ENCODE data around the gene LYPD6B. TPM values are rescaled to one million over a fixed set of nuclear protein-coding genes. Genes with fewer than 3 reads are reported as not detected.

LYPD6B gene
- total RNA-seq, 4 donors from 2014 or later = 0.49 to 0.54 TPM; not detected in 2

GRCh38 chr2:149100739-149101699 is 62.5 kb downstream of the LYPD6B start:
- H3K36me3 ChIP-seq = no peaks in the 10 kb centered on the region
- H3K4me3 ChIP-seq = no peak overlapping the region
- H3K27me3 ChIP-seq = no peaks in the 10 kb centered on the region
- no peak overlapping the region for H3K27ac ChIP-seq
- WGBS, 2 donors (ENCODE audit: low coverage in 1 of 2) = 61 to 81% methylated on average over 6 of the region's 12 CpGs
- TF ChIP-seq CTCF (IDR thresholded peaks at IDR 0.05) (no peak), EP300 (IDR thresholded peaks at IDR 0.05) (no peak), POLR2AphosphoS5 (IDR thresholded peaks at IDR 0.05) (no peak), POLR2A (IDR thresholded peaks at IDR 0.05) (no peak)
- H3K4me1 ChIP-seq = no peaks in the 10 kb centered on the region
- no peak for ATAC-seq
- H3K9me3 ChIP-seq = peaks cover 0 to 8% (median 0%) of the 10 kb centered on the region in 3 donors

DNA sequence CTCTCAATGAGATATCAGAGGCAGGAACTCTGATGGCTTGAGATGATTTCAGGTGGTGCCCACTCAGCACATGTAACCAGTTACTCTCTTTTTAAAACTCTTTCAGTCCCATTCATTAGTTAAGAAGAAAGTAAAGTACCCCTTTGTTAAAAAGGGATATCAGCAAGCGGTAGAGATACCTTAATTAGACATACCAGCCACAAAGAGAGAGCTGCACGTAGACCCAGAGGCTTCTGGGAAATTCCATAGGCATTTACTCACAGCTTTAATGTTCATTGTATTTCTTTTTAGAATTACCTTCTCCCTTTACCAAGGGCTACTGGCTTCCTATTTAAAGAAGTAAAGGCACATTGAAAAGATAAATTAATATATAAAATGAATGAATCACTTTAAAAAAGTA is 63.3 kb downstream of the LYPD6B start:
- no peak for TF ChIP-seq CTCF (IDR thresholded peaks at IDR 0.05)
- TF ChIP-seq POLR2AphosphoS5 (IDR thresholded peaks at IDR 0.05) = no peak
- TF ChIP-seq EP300 (IDR thresholded peaks at IDR 0.05) = no peak
- no peak for TF ChIP-seq POLR2A (IDR thresholded peaks at IDR 0.05)
- no peak for ATAC-seq

DNA sequence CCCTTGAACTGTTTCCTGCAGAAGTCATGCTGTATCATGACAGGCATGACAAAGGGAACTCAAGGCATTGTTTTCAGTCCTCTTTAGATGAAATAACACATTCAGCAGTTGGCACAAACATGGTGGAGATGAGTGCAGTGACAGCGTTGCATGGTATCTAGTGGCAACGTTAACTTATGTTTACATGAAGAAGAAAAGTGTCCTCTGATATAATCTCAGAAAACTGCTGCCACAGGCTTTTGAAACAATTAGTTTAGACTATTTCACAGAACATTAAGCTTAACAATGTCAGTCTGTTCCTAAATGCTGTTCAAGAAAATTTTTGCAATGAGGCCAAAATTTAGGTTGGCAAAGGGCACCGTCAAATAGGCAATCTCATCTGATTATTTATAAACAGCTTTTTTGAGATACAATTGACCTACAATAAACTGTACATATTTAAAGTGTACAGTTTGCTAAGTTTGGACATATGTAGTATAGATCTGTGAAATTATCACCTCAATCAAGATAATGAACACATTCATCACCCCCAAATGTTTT is 64.7 kb downstream of the LYPD6B start:
- Histone ChIP-seq H3K36me3 (no peaks in the 10 kb centered on the region), H3K27me3 (no peaks in the 10 kb centered on the region), H3K4me1 (no peaks in the 10 kb centered on the region), H3K9me3 (peaks cover 0 to 8% (median 0%) of the 10 kb centered on the region in 3 donors), H3K27ac (no peak overlapping the region), H3K4me3 (no peak overlapping the region)
- WGBS, 2 donors (ENCODE audit: low coverage in 1 of 2) = 27 to 39% methylated on average over 3 of the region's 3 CpGs
- TF ChIP-seq CTCF (IDR thresholded peaks at IDR 0.05) = no peak
- no peak for TF ChIP-seq POLR2AphosphoS5 (IDR thresholded peaks at IDR 0.05)
- TF ChIP-seq EP300 (IDR thresholded peaks at IDR 0.05) = no peak
- no peak for TF ChIP-seq POLR2A (IDR thresholded peaks at IDR 0.05)
- no peak for ATAC-seq

More for the DNA sequence above, 63.3 kb downstream of the LYPD6B start:
- Histone ChIP-seq H3K27ac (no peak overlapping the region), H3K4me1 (no peaks in the 10 kb centered on the region), H3K27me3 (no peaks in the 10 kb centered on the region), H3K9me3 (peaks cover 0 to 8% (median 0%) of the 10 kb centered on the region in 3 donors), H3K36me3 (no peaks in the 10 kb centered on the region), H3K4me3 (no peak overlapping the region)
- WGBS, 2 donors (ENCODE audit: low coverage in 1 of 2) = 67 to 88% methylated on average over 1 to 2 of the region's 2 CpGs

DNA sequence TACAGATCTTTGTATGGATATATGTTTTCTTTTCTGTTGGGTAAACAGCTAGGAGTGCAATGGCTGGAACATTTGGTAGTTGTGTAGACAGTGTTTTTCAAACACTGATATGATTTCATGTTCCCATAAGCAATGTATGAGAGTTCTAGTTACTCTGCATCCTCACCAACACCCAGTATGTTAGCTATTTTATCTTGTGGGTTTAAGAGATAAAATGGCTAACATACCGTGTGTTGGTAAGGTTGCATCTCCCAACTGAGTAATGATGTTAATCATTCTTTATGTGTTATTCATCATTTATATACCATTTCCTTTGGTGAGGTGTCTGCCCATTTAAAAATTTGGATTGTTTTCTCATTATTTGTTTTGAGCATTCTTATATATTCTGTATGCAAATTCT is 65.7 kb downstream of the LYPD6B start:
- H3K4me3 ChIP-seq = no peak overlapping the region
- H3K27me3 ChIP-seq = no peaks in the 10 kb centered on the region
- peaks cover 0 to 8% (median 0%) of the 10 kb centered on the region in 3 donors for H3K9me3 ChIP-seq
- no peak for TF ChIP-seq POLR2A (IDR thresholded peaks at IDR 0.05)
- TF ChIP-seq CTCF (IDR thresholded peaks at IDR 0.05) = no peak
- TF ChIP-seq EP300 (IDR thresholded peaks at IDR 0.05) = no peak
- no peak for TF ChIP-seq POLR2AphosphoS5 (IDR thresholded peaks at IDR 0.05)
- H3K4me1 ChIP-seq = no peaks in the 10 kb centered on the region
- no peak overlapping the region for H3K27ac ChIP-seq
- ATAC-seq = no peak
- WGBS, 2 donors (ENCODE audit: low coverage in 1 of 2) = 78 to 100% methylated on average over 1 of the region's 1 CpG
- no peaks in the 10 kb centered on the region for H3K36me3 ChIP-seq

All from gastroesophageal sphincter (tissue), 4 donors.